A673 (cell line): ENCODE measurements around the gene ANKRD16. TPM values are rescaled to one million over a fixed set of nuclear protein-coding genes. Genes with fewer than 3 reads are reported as not detected.

Experiments used
- BruUV-seq: library from RNA; stranded (reverse); fragments of 400-500 nt; replicated peaks from 2 replicates; lab custom pipeline; 2021; lab: Mats Ljungman, UMichigan
- CTCF ChIA-PET: fragments of 300-600 bp; sonication (Branson Sonifier 250); formaldehyde crosslinking; loops from one replicate; lab custom pipeline; 2022; ENCODE audit warnings: antibody characterized with exemption; lab: Charles Lee
- POLR2A ChIA-PET: fragments of 300-600 bp; sonication (Branson Sonifier 250); formaldehyde crosslinking; loops from one replicate; lab custom pipeline; 2022; ENCODE audit warnings: antibody characterized with exemption; ENCODE audit not compliant: low non-redundant PET; lab: Charles Lee
- DNase-seq: peaks from one replicate; pipeline ENCODE4 v3.0.0-alpha.2; 2015; ENCODE audit warnings: low spot score
- H3K27ac ChIP-seq: fragments of 200-600 bp; sonication (generic); 2 replicates; pipeline ENCODE4 v1.5.1; 2016; ENCODE audit warnings: mixed run types, low read depth, mild to moderate bottlenecking, mixed read lengths, antibody characterized with exemption, low read length; ENCODE audit not compliant: poor library complexity, severe bottlenecking
- H3K27me3 ChIP-seq: fragments of 200-600 bp; sonication (generic); replicated peaks from 2 replicates; pipeline ENCODE4 v1.6.1; 2017; ENCODE audit warnings: mixed run types, low read depth, mild to moderate bottlenecking, mixed read lengths, antibody characterized with exemption, low read length; ENCODE audit not compliant: insufficient read depth, poor library complexity
- H3K36me3 ChIP-seq: fragments of 200-600 bp; sonication (generic); 2 replicates; pipeline ENCODE4 v1.6.1; 2016; ENCODE audit warnings: mixed run types, mild to moderate bottlenecking, mixed read lengths, antibody characterized with exemption, low read length; ENCODE audit not compliant: insufficient read depth, poor library complexity, severe bottlenecking
- H3K4me1 ChIP-seq: fragments of 200-600 bp; sonication (generic); 2 replicates; pipeline ENCODE4 v1.6.1; 2017; ENCODE audit warnings: mixed run types, mild to moderate bottlenecking, mixed read lengths, antibody characterized with exemption, low read length; ENCODE audit not compliant: insufficient read depth, poor library complexity, severe bottlenecking
- H3K4me3 ChIP-seq: fragments of 200-600 bp; sonication (generic); 2 replicates; pipeline ENCODE4 v1.5.1; 2016; ENCODE audit warnings: low read depth, mixed run types, mild to moderate bottlenecking, mixed read lengths, low read length; ENCODE audit not compliant: poor library complexity, severe bottlenecking
- H3K9me3 ChIP-seq: fragments of 200-600 bp; sonication (generic); 2 replicates; pipeline ENCODE4 v1.6.1; 2016; ENCODE audit warnings: mixed run types, low read depth, mild to moderate bottlenecking, mixed read lengths, antibody characterized with exemption, low read length; ENCODE audit not compliant: poor library complexity, severe bottlenecking
- EZH2 ChIP-seq: fragments of 200-600 bp; sonication (generic); IDR thresholded peaks from 2 replicates; pipeline ENCODE4 v1.6.1; 2017; ENCODE audit warnings: borderline replicate concordance, low read depth, mild to moderate bottlenecking, mixed read lengths, antibody characterized with exemption, low read length; ENCODE audit not compliant: poor library complexity, severe bottlenecking
- intact Hi-C: fragments of 100-400 bp; cut with micrococcal nuclease; formaldehyde crosslinking; loops from one replicate; pipeline ENCODE4 v1.10.0; 2022; ENCODE audit not compliant: unreplicated experiment
- total RNA-seq: library from RNA; stranded (reverse); gene quantifications from 2 replicates; pipeline ENCODE4 v1.2.3, GENCODE V29; 2021
- TF ChIP-seq, protein P1 (sequence below): fragments of 300-800, 200-600 bp; sonication (generic); conservative IDR thresholded peaks from 2 replicates; pipeline ENCODE4 v1.5.1; 2017; ENCODE audit warnings: low read depth, mild to moderate bottlenecking, antibody characterized with exemption, low read length, moderate library complexity, mixed read lengths

The ANKRD16 gene
- total RNA-seq, 1 experiment from 2014 or later: 16.2 TPM

DNA sequence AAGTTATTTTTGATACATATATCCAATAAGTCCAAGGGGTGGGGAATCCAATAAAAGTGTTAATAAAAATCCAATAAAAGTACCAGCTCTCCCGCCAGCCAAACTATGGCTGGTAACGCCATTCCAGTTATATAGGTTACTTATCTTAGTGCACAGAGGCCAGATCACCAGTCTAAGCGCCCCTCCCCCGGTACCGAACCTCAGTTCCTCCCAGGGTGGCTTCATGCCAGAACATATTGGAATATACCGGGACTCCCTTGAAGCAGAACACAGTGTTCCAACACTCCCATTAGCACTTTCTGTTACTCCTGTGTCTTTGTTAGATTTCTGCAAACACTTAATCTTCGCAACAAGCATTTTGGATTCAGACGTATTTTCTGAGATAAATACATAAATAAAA lies 7.8 kb upstream of the ANKRD16 start:
- Histone ChIP-seq H3K4me3 (no peak overlapping the region), H3K27ac (no peak overlapping the region), H3K4me1 (no peaks in the 10 kb centered on the region), H3K27me3 (no peaks in the 10 kb centered on the region), H3K9me3 (no peaks in the 10 kb centered on the region), H3K36me3 (peaks cover 38% of the 10 kb centered on the region)
- POLR2A ChIA-PET: no interaction called here
- no TSS peak for BruUV-seq
- intact Hi-C loops: no loop called here
- TF ChIP-seq, protein P1, sequence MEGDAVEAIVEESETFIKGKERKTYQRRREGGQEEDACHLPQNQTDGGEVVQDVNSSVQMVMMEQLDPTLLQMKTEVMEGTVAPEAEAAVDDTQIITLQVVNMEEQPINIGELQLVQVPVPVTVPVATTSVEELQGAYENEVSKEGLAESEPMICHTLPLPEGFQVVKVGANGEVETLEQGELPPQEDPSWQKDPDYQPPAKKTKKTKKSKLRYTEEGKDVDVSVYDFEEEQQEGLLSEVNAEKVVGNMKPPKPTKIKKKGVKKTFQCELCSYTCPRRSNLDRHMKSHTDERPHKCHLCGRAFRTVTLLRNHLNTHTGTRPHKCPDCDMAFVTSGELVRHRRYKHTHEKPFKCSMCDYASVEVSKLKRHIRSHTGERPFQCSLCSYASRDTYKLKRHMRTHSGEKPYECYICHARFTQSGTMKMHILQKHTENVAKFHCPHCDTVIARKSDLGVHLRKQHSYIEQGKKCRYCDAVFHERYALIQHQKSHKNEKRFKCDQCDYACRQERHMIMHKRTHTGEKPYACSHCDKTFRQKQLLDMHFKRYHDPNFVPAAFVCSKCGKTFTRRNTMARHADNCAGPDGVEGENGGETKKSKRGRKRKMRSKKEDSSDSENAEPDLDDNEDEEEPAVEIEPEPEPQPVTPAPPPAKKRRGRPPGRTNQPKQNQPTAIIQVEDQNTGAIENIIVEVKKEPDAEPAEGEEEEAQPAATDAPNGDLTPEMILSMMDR: no peak
- TF ChIP-seq EZH2: no peak
- CTCF ChIA-PET: no interaction called here
- no peak for DNase-seq

DNA sequence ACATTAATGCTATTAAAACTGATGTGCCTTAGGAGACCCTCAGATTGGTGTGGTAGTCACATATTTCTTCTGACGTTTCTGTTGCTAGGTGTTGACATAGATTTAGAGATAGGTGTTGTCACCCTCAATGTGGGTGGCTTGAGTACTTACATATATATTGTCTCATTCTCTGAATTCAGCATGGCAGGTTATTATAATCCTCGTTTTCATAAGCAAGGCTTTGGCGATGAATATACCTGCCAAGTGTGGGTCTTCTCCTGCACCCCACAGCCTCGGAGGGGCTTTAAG lies 7.3 kb upstream of the ANKRD16 start:
- intact Hi-C loops: no loop called here
- Histone ChIP-seq H3K4me1 (no peaks in the 10 kb centered on the region), H3K27me3 (no peaks in the 10 kb centered on the region), H3K4me3 (no peak overlapping the region), H3K9me3 (no peaks in the 10 kb centered on the region), H3K36me3 (peaks cover 41% of the 10 kb centered on the region), H3K27ac (no peak overlapping the region)
- ChIA-PET CTCF (no interaction called here), POLR2A (interaction anchor here (0.6 kb wide), 1 partner anchor 509 kb away, joined by 6 read pairs; no protein-coding TSS in a partner anchor)
- TF ChIP-seq, protein P1: no peak
- no peak for TF ChIP-seq EZH2
- no peak for DNase-seq
- BruUV-seq: no TSS peak

DNA sequence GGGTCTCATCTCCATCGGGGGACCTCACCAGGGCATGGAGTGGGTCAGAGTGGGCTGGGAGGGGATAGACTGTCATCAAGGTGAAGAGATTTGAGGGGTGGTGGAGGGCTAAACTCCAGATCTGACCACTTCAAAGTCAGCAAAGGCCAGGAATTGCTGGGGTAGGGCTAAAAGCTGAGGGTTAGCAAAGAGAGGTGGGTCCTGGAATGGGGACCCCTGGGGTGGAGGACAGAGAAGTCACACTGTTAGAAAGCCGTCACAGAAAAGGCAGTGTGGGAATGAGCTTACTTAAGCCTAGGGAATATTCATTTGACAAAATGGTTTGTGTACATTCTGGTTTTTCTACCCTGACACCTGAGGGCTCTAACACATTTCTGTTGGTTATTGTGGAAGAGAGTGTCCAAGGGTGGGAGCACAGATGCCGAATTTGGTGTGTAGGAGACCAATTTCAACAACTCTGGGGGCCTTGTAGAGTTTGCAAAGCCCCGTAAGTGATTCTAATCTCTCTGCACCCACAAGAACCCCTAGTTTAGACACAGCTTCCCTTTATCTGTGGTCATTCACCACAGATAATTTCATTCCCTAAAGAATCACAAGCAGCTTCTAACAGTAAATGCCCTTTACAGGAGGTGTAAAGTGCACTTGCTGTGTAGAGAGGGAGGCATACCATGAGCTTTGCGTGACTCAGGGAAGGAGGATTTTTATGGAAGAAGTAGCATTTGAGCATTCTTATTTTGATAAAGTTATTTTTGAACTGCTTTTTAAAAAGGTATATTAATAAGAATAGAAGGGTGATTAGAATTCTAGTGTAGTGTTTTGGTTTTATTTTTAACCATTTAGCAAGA lies 6.7 kb upstream of the ANKRD16 start:
- TF ChIP-seq, protein P1: no peak
- TF ChIP-seq EZH2: no peak
- Histone ChIP-seq H3K4me1 (no peaks in the 10 kb centered on the region), H3K27ac (no peak overlapping the region), H3K36me3 (peaks cover 41% of the 10 kb centered on the region), H3K9me3 (no peaks in the 10 kb centered on the region), H3K27me3 (no peaks in the 10 kb centered on the region), H3K4me3 (no peak overlapping the region)
- no peak for DNase-seq
- ChIA-PET CTCF (interaction anchor here (0.5 kb wide), 1 partner anchor 920 kb away, joined by 8 read pairs; no protein-coding TSS in a partner anchor), POLR2A (interaction anchor here (0.6 kb wide), 1 partner anchor 510 kb away, joined by 6 read pairs; no protein-coding TSS in a partner anchor)
- intact Hi-C loops: no loop called here
- BruUV-seq: no TSS peak
